Measurements from ENCODE around the gene CARD8. TPM values are rescaled to one million over a fixed set of nuclear protein-coding genes. Genes with fewer than 3 reads are reported as not detected.
A peak's percentile ranks its signal among the peaks of the same experiment; 100 is the strongest.

Gene CARD8
- total and polyA plus RNA-seq, 9 donors, result 29.3 to 42.6 (median 35.7) TPM

DNA sequence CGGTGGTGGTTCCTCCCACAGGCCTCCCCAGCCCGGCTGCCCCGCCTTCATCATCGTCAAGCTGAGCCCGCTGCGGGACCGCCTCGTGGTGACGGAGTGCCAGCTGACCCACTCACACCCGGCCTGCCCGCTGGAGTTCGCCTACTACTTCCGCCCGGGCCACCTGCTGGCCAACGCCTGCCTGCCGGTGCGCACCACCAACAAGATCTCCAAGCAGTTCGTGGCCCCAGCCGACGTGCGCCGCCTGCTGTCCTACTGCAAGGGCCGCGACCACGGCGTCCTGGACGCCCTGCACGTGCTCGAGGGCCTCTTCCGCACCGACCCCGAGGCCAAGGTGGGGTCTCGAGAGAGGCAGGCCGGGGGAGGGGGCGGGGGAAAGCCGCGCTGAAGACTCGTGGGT, 73.3 kb downstream of the CARD8 start:
- no peak for DNase-seq
- peaks cover 9% of the 10 kb centered on the region for H3K9me3 ChIP-seq (replicated peaks; ENCODE audit: control insufficient read depth, low read depth, low read length)
- H3K27me3 ChIP-seq (ENCODE audit: control insufficient read depth, insufficient read depth, low read length), result no peaks in the 10 kb centered on the region
- no peaks in the 10 kb centered on the region for H3K4me1 ChIP-seq (ENCODE audit: control insufficient read depth, insufficient read depth, low read length)
- 92% methylated on average over 38 of the region's 38 CpGs for WGBS (ENCODE audit: insufficient coverage)
- peaks cover 13% of the 10 kb centered on the region for H3K36me3 ChIP-seq (ENCODE audit: control insufficient read depth, insufficient read depth, low read length)
- H3K27ac ChIP-seq (ENCODE audit: low read length), result no peak overlapping the region
- no peak overlapping the region for H3K4me3 ChIP-seq (ENCODE audit: low read length)

DNA sequence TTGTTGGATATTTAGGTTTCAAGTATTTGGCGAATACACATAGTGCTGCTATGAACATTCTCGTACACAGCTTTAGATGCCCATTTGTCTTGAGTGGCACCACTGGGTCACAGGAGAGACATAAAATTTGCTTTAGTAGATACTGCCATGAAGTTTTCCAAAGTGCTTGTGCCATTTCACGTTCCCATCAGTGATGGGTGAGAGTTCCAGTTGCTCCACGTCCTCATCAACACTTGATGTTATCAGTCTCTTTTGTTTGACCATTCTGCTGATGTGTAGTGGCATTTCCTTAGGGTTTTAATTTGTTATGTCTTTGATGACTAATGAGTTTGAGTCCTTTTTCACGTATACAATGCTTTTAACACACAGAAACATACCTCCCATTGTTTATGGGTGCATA, 74.2 kb downstream of the CARD8 start:
- Histone ChIP-seq H3K4me1 (ENCODE audit: control insufficient read depth, insufficient read depth, low read length) (no peaks in the 10 kb centered on the region), H3K9me3 (replicated peaks; ENCODE audit: control insufficient read depth, low read depth, low read length) (peaks cover 9% of the 10 kb centered on the region), H3K4me3 (ENCODE audit: low read length) (no peak overlapping the region), H3K36me3 (ENCODE audit: control insufficient read depth, insufficient read depth, low read length) (peaks cover 13% of the 10 kb centered on the region), H3K27ac (ENCODE audit: low read length) (no peak overlapping the region), H3K27me3 (ENCODE audit: control insufficient read depth, insufficient read depth, low read length) (no peaks in the 10 kb centered on the region)
- WGBS (ENCODE audit: insufficient coverage), result 94% methylated on average over 2 of the region's 5 CpGs
- no peak for DNase-seq

DNA sequence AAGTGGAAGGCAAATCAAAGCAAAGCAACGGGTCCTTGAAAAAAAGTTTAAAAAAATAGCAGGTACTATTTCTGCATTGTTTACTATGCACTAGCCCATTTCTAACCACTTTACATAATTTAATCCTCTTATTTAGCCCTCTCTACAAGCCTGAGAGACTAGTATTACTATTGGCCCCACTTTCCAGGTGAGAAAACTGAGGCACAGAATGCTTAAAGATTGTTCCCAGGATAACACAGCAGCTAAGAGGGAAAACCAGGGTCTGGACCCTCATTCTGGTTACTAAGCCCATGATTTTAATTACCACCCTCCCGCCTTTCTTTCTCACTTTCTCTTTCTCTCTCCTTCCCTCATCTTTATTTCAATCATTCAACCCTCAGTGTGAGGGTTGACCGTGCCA, 79.5 kb downstream of the CARD8 start:
- no peak for DNase-seq
- H3K36me3 ChIP-seq (ENCODE audit: control insufficient read depth, insufficient read depth, low read length), result peaks cover 40% of the 10 kb centered on the region
- no peaks in the 10 kb centered on the region for H3K27me3 ChIP-seq (ENCODE audit: control insufficient read depth, insufficient read depth, low read length)
- no peak overlapping the region for H3K27ac ChIP-seq (ENCODE audit: low read length)
- H3K4me3 ChIP-seq (ENCODE audit: low read length), result no peak overlapping the region
- WGBS (ENCODE audit: insufficient coverage), result no CpG with 5 or more reads among the region's 3 CpGs
- peaks cover 7% of the 10 kb centered on the region for H3K4me1 ChIP-seq (ENCODE audit: control insufficient read depth, insufficient read depth, low read length)
- H3K9me3 ChIP-seq (replicated peaks; ENCODE audit: control insufficient read depth, low read depth, low read length), result peaks cover 3% of the 10 kb centered on the region

DNA sequence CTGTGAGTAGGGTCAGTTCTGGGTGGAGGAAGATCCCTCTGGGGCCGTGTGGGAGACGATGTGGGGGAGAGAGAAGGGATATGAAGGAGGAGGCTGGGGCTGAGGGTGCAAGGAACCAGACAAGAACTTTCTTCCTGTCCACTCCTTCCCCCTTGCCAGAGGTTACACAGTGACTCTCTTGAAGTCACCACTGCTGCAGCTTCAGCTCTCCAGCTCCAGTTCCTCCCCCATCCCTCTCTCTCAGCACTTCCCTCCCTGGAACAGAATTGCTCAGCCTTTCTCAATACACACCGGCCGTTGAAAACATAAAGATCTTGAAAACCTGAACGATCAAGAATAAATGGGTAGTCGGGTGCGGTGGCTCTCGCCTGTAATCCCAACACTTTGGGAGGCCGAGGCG, 80.1 kb downstream of the CARD8 start:
- DNase-seq, result no peak
- H3K4me1 ChIP-seq (ENCODE audit: control insufficient read depth, insufficient read depth, low read length), result peaks cover 12% of the 10 kb centered on the region
- H3K9me3 ChIP-seq (replicated peaks; ENCODE audit: control insufficient read depth, low read depth, low read length), result no peaks in the 10 kb centered on the region
- peaks cover 40% of the 10 kb centered on the region for H3K36me3 ChIP-seq (ENCODE audit: control insufficient read depth, insufficient read depth, low read length)
- H3K27me3 ChIP-seq (ENCODE audit: control insufficient read depth, insufficient read depth, low read length), result no peaks in the 10 kb centered on the region
- no peak overlapping the region for H3K27ac ChIP-seq (ENCODE audit: low read length)
- H3K4me3 ChIP-seq (ENCODE audit: low read length), result no peak overlapping the region
- 95% methylated on average over 8 of the region's 10 CpGs for WGBS (ENCODE audit: insufficient coverage)

DNA sequence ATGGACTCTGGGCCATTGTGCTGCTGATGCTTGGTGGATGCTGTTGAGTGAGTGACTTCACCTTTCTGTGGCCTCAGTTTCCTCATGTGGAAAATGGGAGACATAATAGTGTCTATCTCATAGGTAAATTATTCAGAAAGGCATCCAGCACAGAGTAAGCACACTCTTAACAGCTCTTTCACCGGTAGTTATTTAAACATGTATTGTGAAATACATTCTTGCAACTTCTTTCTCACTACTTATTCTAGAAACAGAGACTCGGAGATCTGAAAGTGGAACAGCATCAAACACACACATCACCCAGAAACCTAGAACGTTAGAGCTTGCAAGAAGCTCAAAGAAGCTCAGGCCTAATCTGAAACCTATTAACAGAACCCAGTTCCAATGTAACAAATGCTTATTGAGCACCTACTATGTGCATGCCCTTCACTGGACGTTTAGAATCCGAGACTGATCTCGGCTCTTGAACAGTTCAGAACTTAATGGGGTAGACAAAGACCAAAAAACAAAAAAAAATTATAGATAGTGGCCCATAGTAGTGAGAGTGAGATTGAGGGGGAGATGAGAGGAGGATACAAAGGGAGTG, 81.2 kb downstream of the CARD8 start:
- Histone ChIP-seq H3K4me3 (ENCODE audit: low read length) (no peak overlapping the region), H3K27me3 (ENCODE audit: control insufficient read depth, insufficient read depth, low read length) (no peaks in the 10 kb centered on the region), H3K4me1 (ENCODE audit: control insufficient read depth, insufficient read depth, low read length) (peaks cover 12% of the 10 kb centered on the region), H3K9me3 (replicated peaks; ENCODE audit: control insufficient read depth, low read depth, low read length) (no peaks in the 10 kb centered on the region), H3K36me3 (ENCODE audit: control insufficient read depth, insufficient read depth, low read length) (peaks cover 37% of the 10 kb centered on the region), H3K27ac (ENCODE audit: low read length) (no peak overlapping the region)
- no peak for DNase-seq
- WGBS (ENCODE audit: insufficient coverage), result 80% methylated on average over 1 of the region's 6 CpGs

DNA sequence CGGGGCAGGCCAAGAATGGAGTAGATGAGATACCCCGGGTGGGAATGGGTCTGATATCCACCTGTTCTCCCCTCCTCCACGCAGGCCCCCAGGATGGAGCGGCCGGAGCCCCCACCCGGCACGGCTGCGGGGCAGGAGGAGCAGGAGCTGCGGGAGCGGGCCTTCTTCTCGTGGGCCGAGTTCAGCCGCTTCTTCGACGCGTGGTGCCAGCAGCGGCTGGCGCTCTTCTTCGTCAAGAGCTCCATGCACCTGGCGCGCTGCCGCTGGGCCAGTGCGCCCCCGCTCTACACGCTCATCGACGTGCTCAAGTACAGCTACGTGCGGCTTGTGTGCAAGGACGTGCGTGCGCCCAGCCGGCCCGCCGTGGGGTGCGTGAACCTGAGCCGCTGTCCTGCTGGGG, 84.0 kb downstream of the CARD8 start:
- no peak overlapping the region for H3K4me3 ChIP-seq (ENCODE audit: low read length)
- WGBS (ENCODE audit: insufficient coverage), result 80% methylated on average over 36 of the region's 37 CpGs
- H3K27me3 ChIP-seq (ENCODE audit: control insufficient read depth, insufficient read depth, low read length), result no peaks in the 10 kb centered on the region
- no peak overlapping the region for H3K27ac ChIP-seq (ENCODE audit: low read length)
- DNase-seq, result no peak
- peaks cover 34% of the 10 kb centered on the region for H3K36me3 ChIP-seq (ENCODE audit: control insufficient read depth, insufficient read depth, low read length)
- peaks cover 12% of the 10 kb centered on the region for H3K4me1 ChIP-seq (ENCODE audit: control insufficient read depth, insufficient read depth, low read length)
- no peaks in the 10 kb centered on the region for H3K9me3 ChIP-seq (replicated peaks; ENCODE audit: control insufficient read depth, low read depth, low read length)

DNA sequence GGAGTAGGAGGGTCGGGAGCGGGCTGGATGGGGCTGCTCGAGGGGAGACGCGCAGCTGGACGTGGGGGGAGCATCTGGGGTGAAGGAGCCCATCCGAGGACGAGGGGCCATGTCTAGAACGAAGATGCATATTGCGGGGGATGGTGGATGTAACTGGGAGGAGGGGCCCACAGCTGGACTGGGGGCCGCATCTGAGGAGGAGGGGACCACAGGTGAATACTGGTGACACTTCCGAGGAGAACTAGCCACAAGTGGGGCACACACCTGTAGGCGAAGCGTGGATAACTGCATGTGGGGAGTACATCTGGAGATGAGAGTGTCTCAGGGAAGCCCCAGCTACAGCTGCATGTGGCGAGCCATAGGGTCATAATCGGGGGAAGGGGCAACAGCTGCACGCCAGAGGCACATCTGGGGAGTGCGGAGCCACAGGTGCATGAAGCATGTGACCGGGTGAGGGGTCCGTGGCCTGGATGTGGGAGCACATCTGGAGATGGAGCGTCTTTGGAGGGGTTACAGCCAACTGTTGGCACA, 84.8 kb downstream of the CARD8 start:
- Histone ChIP-seq H3K9me3 (replicated peaks; ENCODE audit: control insufficient read depth, low read depth, low read length) (no peaks in the 10 kb centered on the region), H3K27me3 (ENCODE audit: control insufficient read depth, insufficient read depth, low read length) (no peaks in the 10 kb centered on the region), H3K27ac (ENCODE audit: low read length) (peak overlapping the region; percentile 98), H3K4me3 (ENCODE audit: low read length) (peak overlapping the region; percentile 65), H3K4me1 (ENCODE audit: control insufficient read depth, insufficient read depth, low read length) (peaks cover 12% of the 10 kb centered on the region), H3K36me3 (ENCODE audit: control insufficient read depth, insufficient read depth, low read length) (peaks cover 28% of the 10 kb centered on the region)
- peak; percentile 44 for DNase-seq
- WGBS (ENCODE audit: insufficient coverage), result under 1% methylated on average over 20 of the region's 21 CpGs

DNA sequence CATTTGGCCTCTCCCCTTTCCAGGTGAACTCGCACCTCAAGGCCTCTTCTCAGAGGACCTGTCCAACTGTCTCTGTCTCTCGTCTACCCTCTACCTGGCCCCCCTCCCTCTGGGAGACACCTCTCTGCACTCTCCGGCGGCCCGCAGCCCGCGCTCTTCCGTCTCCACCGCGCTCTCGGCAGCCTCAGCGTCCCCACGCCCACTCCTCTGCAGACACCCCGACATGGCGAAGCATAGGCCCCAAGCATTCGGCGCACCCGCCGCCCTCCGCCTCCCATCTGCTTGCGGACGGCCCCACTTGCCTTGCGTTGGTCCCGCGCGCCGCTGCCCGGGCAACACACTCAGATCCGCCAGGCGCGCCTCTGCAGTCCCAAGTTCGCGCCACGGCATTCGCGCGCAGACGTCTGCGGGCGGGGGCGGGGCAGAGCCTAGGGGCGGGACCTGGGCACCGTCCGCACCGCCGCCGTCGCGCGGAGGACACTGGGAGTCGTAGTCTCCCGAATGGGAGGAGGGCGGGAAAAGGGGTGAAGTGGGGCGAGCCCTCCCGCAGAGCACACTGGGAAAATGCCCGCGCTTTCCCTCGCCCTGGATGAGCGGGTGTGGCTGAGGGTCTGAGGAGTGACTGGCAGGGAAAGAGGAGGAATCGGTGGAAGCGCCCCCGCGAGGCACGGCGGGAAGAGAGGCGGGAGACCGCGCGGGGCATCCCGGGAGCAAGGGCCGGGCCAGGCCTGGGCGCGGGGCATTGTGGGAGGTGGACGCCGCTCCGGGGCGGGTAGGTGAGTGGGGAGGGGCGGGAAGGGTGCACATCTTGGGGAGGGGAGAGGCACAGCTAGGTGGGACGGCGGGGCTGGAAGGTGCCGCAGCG, 85.5 kb downstream of the CARD8 start, which contains the start of the genes LIG1 and ZSWIM9:
TSS of gene LIG1 (minus strand) at position 406 of the 865 bp plus-strand sequence. CDS start 4,778 bp downstream, outside the sequence.
TSS of gene ZSWIM9 (plus strand) at position 742 of the 865 bp plus-strand sequence. CDS start 1,123 bp downstream, outside the sequence.
- Histone ChIP-seq H3K27me3 (ENCODE audit: control insufficient read depth, insufficient read depth, low read length) (no peaks in the 10 kb centered on the region), H3K9me3 (replicated peaks; ENCODE audit: control insufficient read depth, low read depth, low read length) (no peaks in the 10 kb centered on the region), H3K4me1 (ENCODE audit: control insufficient read depth, insufficient read depth, low read length) (peaks cover 12% of the 10 kb centered on the region), H3K4me3 (ENCODE audit: low read length) (peak within 1 kb of the TSS; percentile 65), H3K36me3 (ENCODE audit: control insufficient read depth, insufficient read depth, low read length) (peaks cover 24% of the 10 kb centered on the region), H3K27ac (ENCODE audit: low read length) (peak within 1 kb of the TSS; percentile 98)
- DNase-seq, result peak; percentile 97
- under 1% methylated on average over 74 of the region's 82 CpGs for WGBS (ENCODE audit: insufficient coverage)

DNA sequence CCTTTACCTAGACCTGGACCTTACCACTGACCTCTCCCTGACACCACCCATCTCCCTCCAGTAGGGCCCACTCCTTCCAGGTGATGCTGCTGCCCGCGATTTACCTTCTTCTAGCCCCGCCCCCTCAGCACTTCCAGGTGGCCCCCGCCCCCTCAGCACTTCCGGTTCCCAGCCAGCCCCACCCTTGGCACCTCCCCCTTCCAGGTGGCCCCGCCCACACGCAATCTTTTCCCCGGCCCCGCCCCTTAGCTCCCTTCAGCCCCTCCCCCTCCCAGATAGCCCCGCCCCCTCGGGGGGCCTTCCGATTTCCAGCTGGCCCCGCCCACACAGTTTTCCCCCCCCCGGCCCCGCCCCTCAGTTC, 86.2 kb downstream of the CARD8 start:
- Histone ChIP-seq H3K4me1 (ENCODE audit: control insufficient read depth, insufficient read depth, low read length) (peaks cover 12% of the 10 kb centered on the region), H3K9me3 (replicated peaks; ENCODE audit: control insufficient read depth, low read depth, low read length) (no peaks in the 10 kb centered on the region), H3K27me3 (ENCODE audit: control insufficient read depth, insufficient read depth, low read length) (no peaks in the 10 kb centered on the region), H3K36me3 (ENCODE audit: control insufficient read depth, insufficient read depth, low read length) (peaks cover 20% of the 10 kb centered on the region), H3K4me3 (ENCODE audit: low read length) (peak overlapping the region; percentile 65), H3K27ac (ENCODE audit: low read length) (peak overlapping the region; percentile 98)
- 0% methylated on average over 5 of the region's 15 CpGs for WGBS (ENCODE audit: insufficient coverage)
- no peak for DNase-seq

DNA sequence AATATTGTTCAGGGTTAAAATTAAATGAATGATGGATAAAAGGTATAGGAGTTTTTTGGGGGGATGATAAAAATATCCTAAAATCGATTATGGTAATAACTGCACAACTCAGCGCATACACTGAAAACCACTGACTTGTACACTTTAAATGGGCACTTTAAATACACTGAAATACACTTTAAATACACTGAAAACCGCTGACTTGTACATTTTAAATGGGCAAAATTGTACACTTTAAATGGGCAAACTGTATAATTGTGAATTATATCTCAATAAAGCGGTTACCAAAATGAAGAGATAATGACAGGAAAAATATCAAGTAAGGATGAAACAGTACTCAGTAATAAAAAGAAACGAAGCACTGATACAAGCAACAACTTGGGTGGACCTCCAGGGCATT, 87.0 kb downstream of the CARD8 start:
- 100% methylated on average over 2 of the region's 5 CpGs for WGBS (ENCODE audit: insufficient coverage)
- H3K4me3 ChIP-seq (ENCODE audit: low read length), result no peak overlapping the region
- H3K27ac ChIP-seq (ENCODE audit: low read length), result no peak overlapping the region
- H3K27me3 ChIP-seq (ENCODE audit: control insufficient read depth, insufficient read depth, low read length), result no peaks in the 10 kb centered on the region
- H3K9me3 ChIP-seq (replicated peaks; ENCODE audit: control insufficient read depth, low read depth, low read length), result no peaks in the 10 kb centered on the region
- H3K4me1 ChIP-seq (ENCODE audit: control insufficient read depth, insufficient read depth, low read length), result peaks cover 12% of the 10 kb centered on the region
- H3K36me3 ChIP-seq (ENCODE audit: control insufficient read depth, insufficient read depth, low read length), result peaks cover 17% of the 10 kb centered on the region
- no peak for DNase-seq

Measured in muscle of leg (tissue), 11 donors.